ENCODE measurements around the gene GPR22.
A peak's percentile ranks its signal among the peaks of the same experiment; 100 is the strongest.

GPR22 gene

GRCh38 chr7:107480932-107481331 is 11.1 kb downstream of the GPR22 start:
- no peak for DNase-seq

- no peak for DNase-seq
These were observed 12.7 kb downstream of the GPR22 start for GRCh38 chr7:107482571-107482970.

GRCh38 chr7:107486041-107486440 is 16.2 kb downstream of the GPR22 start:
- DNase-seq, result no peak

- no peak for DNase-seq
These were observed 23.0 kb downstream of the GPR22 start for GRCh38 chr7:107492875-107493274.

- no peak for DNase-seq
These were observed 24.5 kb downstream of the GPR22 start for GRCh38 chr7:107494315-107494751.

GRCh38 chr7:107494884-107495283 is 25.0 kb downstream of the GPR22 start:
- no peak for DNase-seq

- DNase-seq, result no peak
These were observed 25.7 kb downstream of the GPR22 start for GRCh38 chr7:107495516-107495915.

- no peak for DNase-seq
These were observed 29.9 kb downstream of the GPR22 start for GRCh38 chr7:107499731-107500130.

GRCh38 chr7:107501593-107501992 is 31.7 kb downstream of the GPR22 start:
- peak; percentile 23 for DNase-seq

GRCh38 chr7:107502154-107502553 is 32.3 kb downstream of the GPR22 start:
- no peak for DNase-seq

GRCh38 chr7:107502797-107503196 is 32.9 kb downstream of the GPR22 start:
- DNase-seq, result no peak

GRCh38 chr7:107503687-107504086 is 33.8 kb downstream of the GPR22 start:
- DNase-seq, result no peak

- DNase-seq, result no peak
These were observed 35.5 kb downstream of the GPR22 start for GRCh38 chr7:107505362-107505761.

GRCh38 chr7:107505997-107506673 is 36.3 kb downstream of the GPR22 start:
- peak; percentile 22 for DNase-seq

- no peak for DNase-seq
These were observed 37.0 kb downstream of the GPR22 start for GRCh38 chr7:107506674-107507339.
